Stimulated activated effector memory CD8-positive, alpha-beta T cell treated with anti-CD3 and anti-CD28 coated beads, Interleukin-12 subunit alpha, Interleukin-12 subunit beta, amount 100 ng/mL, for 72 hours (primary cell): ENCODE measurements around the gene PTPN4.
A peak's percentile ranks its signal among the peaks of the same experiment; 100 is the strongest.
"Not testable (repeated sequence)": the region's sequence is repeated elsewhere in the genome, so short reads cannot be mapped to it uniquely, and the experiment has no call there.

Source experiments
- ATAC-seq: fragments of 150-1000 bp; cut with Tn5 transposase; 2 replicates; pipeline ENCODE4 v1.10.0; 2021
- DNase-seq, 2 donors: peaks; one replicate each; pipeline ENCODE4 v3.0.0; 2021 to 2022; ENCODE audit warnings: low spot score in 2 of 2
- H3K27ac Mint-ChIP-seq: one replicate; pipeline ENCODE4 v1.8.0; 2022; ENCODE audit warnings: mild to moderate bottlenecking, mixed read lengths
- H3K36me3 Mint-ChIP-seq: one replicate; pipeline ENCODE4 v1.8.0; 2022; ENCODE audit warnings: mild to moderate bottlenecking, mixed read lengths
- H3K4me1 Mint-ChIP-seq: one replicate; pipeline ENCODE4 v1.8.0; 2022; ENCODE audit warnings: mixed read lengths
- H3K4me3 Mint-ChIP-seq: one replicate; pipeline ENCODE4 v1.8.0; 2022; ENCODE audit warnings: mild to moderate bottlenecking, mixed read lengths
- H3K9me3 Mint-ChIP-seq: one replicate; pipeline ENCODE4 v1.8.0; 2022; ENCODE audit warnings: mixed read lengths

The PTPN4 gene

DNA sequence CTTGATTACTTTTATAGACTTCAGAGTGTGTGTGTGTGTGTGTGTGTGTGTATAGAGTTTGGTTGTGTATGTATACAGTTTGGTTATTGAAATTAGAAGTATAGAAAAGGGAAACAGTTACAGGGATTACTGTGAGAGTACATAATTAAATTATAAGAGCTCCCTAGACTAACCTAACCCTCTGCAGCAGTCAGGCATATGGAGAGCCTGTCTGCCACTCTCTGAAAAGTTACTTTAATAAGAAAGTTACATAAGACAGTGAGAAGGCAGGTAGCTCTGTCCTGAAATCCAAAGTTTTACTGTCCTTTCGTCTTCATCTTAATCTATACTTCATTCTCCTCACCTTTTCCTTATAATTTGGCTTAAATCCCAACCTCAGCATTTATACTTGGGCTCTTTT is 181.7 kb downstream of the PTPN4 start:
- Mint-ChIP-seq H3K4me3 (no peak overlapping the region), H3K27ac (peak overlapping the region; percentile 56), H3K9me3 (no peaks in the 10 kb centered on the region), H3K4me1 (peaks cover 46% of the 10 kb centered on the region), H3K36me3 (peaks cover 59% of the 10 kb centered on the region)
- ATAC-seq (no peak), DNase-seq (no peak)

DNA sequence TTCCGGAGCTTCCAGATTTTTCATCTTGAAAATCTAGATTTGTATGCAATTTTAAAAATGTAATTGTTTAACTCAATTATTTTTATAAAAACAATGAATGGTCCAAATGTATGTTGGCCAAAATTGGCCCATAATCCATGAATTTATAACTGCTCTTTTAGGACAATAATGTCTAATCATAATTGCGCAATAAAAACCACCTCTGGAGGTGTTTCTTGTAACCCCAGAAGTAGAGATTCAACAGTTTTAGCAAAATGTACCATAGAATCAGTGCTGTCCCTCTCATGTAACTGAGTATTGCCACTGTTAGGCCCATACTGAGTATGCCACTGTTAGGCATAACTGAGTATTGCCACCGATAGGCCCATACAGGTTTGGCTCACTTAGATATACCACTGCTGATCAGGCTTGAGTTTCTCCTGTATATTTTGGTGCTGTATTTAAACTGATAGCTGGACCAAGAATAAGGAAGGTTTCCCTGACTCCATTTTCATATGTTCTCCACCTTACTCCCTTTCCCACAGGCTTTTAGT is 182.3 kb downstream of the PTPN4 start:
- ATAC-seq (peak; percentile 57), DNase-seq (no peak)
- Mint-ChIP-seq H3K36me3 (peaks cover 59% of the 10 kb centered on the region), H3K9me3 (no peaks in the 10 kb centered on the region), H3K27ac (peak overlapping the region; percentile 56), H3K4me1 (peaks cover 45% of the 10 kb centered on the region), H3K4me3 (peak overlapping the region; percentile 26)

DNA sequence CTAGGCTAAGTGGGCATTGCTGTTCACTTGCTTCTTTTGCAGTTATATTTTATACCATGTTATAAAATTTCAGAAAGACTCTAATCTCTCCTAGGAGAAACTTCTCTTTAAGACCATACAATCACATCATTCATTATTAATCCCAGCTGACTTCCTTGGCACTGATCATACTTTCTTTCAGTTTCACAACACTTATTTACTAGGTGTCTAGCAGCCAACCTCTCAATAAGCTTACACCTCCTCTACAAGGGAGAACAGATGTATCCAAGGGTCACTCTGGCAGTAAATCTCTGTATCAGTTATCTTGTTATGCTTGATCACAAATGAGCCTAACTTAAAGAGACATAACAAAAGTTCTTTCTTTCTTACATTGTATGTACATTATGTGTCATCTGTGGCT is 183.3 kb downstream of the PTPN4 start:
- peak; percentile 63 for ATAC-seq
- no peak for DNase-seq
- Mint-ChIP-seq H3K9me3 (no peaks in the 10 kb centered on the region), H3K27ac (peak overlapping the region; percentile 56), H3K4me1 (peaks cover 50% of the 10 kb centered on the region), H3K36me3 (peaks cover 59% of the 10 kb centered on the region), H3K4me3 (peak overlapping the region; percentile 26)

DNA sequence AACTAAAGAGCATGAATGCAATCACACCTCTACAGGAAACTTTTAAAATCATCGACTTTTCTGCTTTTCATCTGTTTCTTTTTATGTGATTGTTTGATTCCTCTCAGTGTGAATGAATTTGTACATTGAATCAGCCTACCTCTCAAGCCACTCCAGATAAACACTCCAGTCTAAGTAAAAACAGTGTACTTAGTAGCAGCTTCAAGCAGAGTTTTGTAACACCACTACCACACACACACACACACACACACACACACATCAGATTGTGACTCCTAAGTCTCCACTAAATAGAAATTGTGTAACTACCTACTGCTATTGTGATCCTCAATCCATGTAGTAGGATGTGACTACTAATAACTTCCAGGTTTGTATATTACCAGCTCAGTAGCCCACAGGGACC is 187.8 kb downstream of the PTPN4 start:
- H3K4me1 Mint-ChIP-seq, result peaks cover 55% of the 10 kb centered on the region
- no peak overlapping the region for H3K27ac Mint-ChIP-seq
- H3K9me3 Mint-ChIP-seq, result no peaks in the 10 kb centered on the region
- ATAC-seq (no peak), DNase-seq (no peak)
- H3K4me3 Mint-ChIP-seq, result no peak overlapping the region
- H3K36me3 Mint-ChIP-seq, result peaks cover 75% of the 10 kb centered on the region

DNA sequence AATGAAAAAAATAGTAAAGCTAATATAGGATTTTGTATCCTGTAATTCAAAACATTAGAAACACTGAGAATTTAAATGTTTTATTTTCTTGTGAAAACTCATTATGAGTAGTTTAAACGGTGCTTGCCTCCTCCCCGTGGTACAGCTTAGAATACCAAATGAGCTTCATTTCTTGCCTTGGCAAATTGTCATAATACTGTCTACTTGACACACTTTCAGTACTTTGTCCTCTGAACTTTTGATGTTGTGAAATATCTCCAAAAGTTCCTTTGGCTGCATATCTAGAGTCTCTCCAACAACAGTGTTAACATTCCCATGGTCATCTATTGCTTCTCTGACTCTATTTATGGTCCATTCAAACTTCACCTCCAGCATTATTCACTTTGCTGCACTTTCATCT is 191.2 kb downstream of the PTPN4 start:
- Mint-ChIP-seq H3K27ac (peak overlapping the region; percentile 23), H3K36me3 (peaks cover 93% of the 10 kb centered on the region), H3K4me1 (peaks cover 58% of the 10 kb centered on the region), H3K4me3 (no peak overlapping the region), H3K9me3 (no peaks in the 10 kb centered on the region)
- ATAC-seq, result no peak
- no peak for DNase-seq

DNA sequence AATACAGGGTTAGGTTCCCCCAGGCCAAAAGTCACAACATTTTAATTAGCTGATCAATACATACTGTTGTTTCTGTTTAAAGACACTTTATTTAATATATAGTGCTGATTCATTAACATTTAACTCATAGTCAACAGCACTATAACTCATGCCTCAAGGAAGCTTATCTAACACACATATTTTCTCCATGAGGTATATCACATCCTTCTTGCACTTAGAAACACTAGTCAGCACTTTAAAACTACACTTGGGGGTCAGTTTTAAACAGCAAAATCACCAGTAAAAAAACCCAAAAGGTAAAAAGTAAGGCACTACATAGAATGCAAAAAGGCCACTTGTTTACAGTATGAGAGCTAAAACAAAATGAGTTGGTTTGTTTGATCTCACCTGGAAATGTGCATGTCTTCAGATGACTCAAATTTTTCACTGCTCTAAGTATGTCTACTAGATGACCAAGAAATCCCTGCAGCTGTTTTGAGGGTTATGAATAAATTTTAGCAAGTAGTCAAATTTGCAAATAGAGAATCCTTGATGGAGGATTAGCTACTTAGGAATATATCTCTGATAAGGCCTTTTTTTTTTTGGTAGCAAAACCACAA is 199.0 kb downstream of the PTPN4 start:
- no peaks in the 10 kb centered on the region for H3K9me3 Mint-ChIP-seq
- H3K4me3 Mint-ChIP-seq, result no peak overlapping the region
- peak overlapping the region; percentile 45 for H3K27ac Mint-ChIP-seq
- peaks cover 32% of the 10 kb centered on the region for H3K4me1 Mint-ChIP-seq
- H3K36me3 Mint-ChIP-seq, result peaks cover 97% of the 10 kb centered on the region
- DNase-seq (no peak), ATAC-seq (peak; percentile 80)

DNA sequence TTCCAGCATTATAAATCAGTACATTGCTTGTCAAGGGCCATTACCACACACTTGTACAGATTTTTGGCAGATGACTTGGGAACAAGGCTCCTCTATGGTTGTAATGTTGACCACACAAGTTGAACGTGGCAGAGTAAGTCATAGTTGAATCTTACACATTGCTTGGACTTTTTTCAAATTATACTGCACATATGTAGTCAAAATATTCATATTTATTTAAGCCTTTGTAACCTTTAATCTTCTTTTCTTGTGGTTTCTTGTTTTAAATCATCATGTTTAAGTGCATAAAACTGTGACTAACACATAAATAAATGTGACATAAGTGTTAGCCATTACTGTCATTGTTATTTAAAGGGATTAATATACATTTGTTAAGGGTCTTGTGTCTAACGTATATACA is 201.1 kb downstream of the PTPN4 start:
- DNase-seq, result no peak
- ATAC-seq, result peak; percentile 88

DNA sequence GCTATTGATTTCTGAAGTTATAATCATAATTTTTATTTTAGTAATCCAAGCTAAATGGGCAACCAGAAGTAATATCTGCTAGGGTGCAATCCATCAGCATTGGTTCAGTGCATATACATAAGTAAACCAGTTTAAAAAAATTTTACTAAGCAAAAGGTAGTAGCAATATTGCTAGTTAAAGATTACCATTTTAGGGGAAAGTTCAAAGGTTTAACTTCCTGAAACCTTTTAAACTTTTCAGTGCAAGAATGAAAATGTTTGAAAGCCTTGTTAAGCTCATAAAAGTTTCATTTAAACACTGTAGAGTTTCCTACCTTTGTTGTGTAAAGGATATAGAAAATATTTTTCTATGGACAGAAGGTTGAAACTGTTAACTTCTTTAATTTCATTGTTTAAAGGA is 222.2 kb downstream of the PTPN4 start:
- Mint-ChIP-seq H3K4me3 (no peak overlapping the region), H3K4me1 (peaks cover 10% of the 10 kb centered on the region), H3K27ac (peak overlapping the region; percentile 6), H3K9me3 (peaks cover 3% of the 10 kb centered on the region), H3K36me3 (peaks cover 17% of the 10 kb centered on the region)
- ATAC-seq (no peak), DNase-seq (no peak)

More for the DNA sequence above, 201.1 kb downstream of the PTPN4 start:
- H3K27ac Mint-ChIP-seq, result no peak overlapping the region
- H3K4me3 Mint-ChIP-seq, result no peak overlapping the region
- peaks cover 27% of the 10 kb centered on the region for H3K4me1 Mint-ChIP-seq
- peaks cover 97% of the 10 kb centered on the region for H3K36me3 Mint-ChIP-seq
- no peaks in the 10 kb centered on the region for H3K9me3 Mint-ChIP-seq

DNA sequence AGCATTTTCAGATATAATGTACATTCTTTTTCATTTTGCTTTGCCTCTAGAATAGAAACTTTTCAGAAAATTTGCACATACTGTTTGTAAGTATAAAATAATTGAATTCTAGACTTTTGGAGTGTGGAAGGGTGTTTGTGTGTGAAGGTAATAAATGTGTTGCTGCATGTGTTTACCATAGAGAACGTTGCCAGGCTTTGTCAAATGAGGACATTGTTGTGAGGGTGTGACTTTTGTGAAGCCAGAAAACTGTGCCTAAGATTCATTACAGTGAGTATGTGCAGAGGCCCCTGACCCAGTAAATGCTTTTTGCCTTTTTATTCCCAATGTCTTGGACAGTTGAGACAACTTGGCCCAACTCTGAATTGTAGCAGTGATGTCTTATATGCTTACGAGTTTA is 222.8 kb downstream of the PTPN4 start:
- ATAC-seq (no peak), DNase-seq (no peak)
- Mint-ChIP-seq H3K27ac (peak overlapping the region; percentile 6), H3K4me1 (peaks cover 10% of the 10 kb centered on the region), H3K4me3 (no peak overlapping the region), H3K9me3 (peaks cover 3% of the 10 kb centered on the region), H3K36me3 (peaks cover 11% of the 10 kb centered on the region)

DNA sequence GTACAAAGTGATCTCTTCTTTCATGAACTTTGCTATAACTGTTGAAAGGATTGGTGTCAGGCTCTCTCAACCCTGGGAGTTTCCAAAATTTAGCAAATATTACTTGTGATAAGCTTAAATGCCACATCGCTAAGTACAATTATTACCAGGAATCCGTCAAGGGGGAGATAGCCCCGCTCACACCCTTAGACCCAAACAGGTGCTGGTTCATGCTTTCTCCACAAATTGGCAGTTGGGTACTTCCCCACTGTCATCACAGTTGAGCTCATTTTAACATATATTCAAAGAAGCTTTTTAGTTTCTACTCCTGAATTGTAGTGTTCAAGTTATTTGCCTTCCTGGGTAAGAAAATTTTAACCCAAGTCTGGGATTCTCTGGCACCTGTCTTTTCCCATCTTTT is 223.4 kb downstream of the PTPN4 start:
- Mint-ChIP-seq H3K9me3 (peaks cover 3% of the 10 kb centered on the region), H3K4me3 (no peak overlapping the region), H3K27ac (no peak overlapping the region), H3K4me1 (peaks cover 10% of the 10 kb centered on the region), H3K36me3 (peaks cover 8% of the 10 kb centered on the region)
- ATAC-seq (no peak), DNase-seq (no peak)

DNA sequence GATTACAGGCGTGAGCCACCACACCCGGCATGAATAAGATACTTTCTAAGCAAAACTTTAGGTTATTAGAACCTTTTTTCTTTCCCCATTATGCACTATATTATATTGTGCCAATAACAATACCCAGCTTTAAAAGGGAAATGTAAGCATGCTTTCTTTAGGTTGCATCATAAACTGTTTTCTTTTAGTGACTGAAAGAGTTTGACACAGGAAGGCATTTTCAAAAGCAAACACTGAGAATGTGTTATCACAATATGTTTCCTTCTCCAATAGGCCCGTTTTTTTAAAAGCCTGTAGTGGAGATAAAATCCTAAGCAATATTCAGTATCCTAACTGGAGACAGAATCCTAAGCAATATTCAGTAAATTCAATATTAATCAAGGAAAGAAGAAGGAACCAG is 236.4 kb downstream of the PTPN4 start:
- ATAC-seq, result no peak
- H3K4me3 Mint-ChIP-seq, result no peak overlapping the region
- H3K36me3 Mint-ChIP-seq, result no peaks in the 10 kb centered on the region
- no peak overlapping the region for H3K27ac Mint-ChIP-seq
- H3K4me1 Mint-ChIP-seq, result no peaks in the 10 kb centered on the region
- no peaks in the 10 kb centered on the region for H3K9me3 Mint-ChIP-seq
- no peak for DNase-seq

DNA sequence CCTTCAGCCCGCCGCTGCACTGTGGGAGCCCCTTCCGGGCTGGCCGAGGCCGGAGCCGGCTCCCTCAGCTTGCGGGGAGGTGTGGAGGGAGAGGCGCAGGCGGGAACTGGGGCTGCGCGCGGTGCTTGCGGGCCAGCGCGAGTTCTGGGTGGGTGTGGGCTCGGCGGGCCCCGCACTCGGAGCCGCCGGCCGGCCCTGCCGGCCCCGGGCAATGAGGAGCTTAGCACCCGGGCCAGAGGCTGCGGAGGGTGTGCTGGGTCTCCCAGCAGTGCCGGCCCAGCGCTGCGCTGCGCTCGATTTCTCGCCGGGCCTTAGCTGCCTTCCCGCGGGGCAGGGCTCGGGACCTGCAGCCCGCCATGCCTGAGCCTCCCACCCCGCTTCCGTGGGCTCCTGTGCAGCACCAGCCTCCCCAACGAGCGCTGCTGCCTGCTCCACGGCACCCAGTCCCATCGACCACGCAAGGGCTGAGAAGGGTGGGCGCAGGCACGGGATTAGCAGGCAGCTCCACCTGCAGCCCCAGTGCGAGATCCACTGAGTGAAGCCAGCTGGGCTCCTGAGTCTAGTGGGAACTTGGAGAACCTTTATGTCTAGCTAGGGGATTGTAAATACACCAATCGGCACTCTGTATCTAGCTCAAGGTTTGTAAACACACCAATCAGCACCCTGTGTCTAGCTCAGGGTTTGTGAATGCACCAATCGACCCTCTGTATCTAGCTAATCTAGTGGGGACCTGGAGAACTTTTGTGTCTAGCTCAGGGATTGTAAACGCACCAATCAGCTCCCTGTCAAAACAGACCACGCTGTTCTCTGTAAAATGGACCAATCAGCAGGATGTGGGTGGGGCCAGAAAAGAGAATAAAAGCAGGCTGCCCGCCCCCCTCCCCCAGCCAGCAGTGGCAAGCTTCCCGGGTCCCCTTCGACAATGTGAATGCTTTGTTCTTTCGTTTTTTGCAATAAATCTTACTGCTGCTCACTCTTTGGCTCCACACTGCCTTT is 237.5 kb downstream of the PTPN4 start:
- not testable (repeated sequence) for H3K4me3 Mint-ChIP-seq, H3K4me1 Mint-ChIP-seq, DNase-seq, ATAC-seq, H3K27ac Mint-ChIP-seq, H3K9me3 Mint-ChIP-seq, H3K36me3 Mint-ChIP-seq

DNA sequence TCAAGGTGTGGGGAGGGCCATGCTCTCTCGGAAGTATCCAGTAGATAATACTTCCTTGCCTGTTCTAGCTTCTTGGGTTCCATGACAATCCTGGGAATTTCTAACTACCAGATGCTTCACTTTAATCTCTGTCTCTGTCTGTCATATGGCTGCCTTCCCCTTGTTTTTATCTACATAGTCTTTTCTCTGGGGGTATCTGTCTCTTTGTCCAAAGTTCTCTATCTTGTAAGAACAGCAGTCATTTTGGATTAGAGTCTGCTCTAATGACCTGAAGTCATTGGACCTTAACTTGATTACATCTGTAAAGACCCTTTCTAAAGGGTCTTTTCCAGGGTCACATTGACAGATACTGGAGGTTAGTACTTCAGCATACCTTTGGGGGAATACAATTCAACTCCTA is 241.7 kb downstream of the PTPN4 start:
- H3K4me1 Mint-ChIP-seq, result no peaks in the 10 kb centered on the region
- DNase-seq (no peak), ATAC-seq (no peak)
- H3K27ac Mint-ChIP-seq, result no peak overlapping the region
- no peaks in the 10 kb centered on the region for H3K36me3 Mint-ChIP-seq
- no peaks in the 10 kb centered on the region for H3K9me3 Mint-ChIP-seq
- no peak overlapping the region for H3K4me3 Mint-ChIP-seq

DNA sequence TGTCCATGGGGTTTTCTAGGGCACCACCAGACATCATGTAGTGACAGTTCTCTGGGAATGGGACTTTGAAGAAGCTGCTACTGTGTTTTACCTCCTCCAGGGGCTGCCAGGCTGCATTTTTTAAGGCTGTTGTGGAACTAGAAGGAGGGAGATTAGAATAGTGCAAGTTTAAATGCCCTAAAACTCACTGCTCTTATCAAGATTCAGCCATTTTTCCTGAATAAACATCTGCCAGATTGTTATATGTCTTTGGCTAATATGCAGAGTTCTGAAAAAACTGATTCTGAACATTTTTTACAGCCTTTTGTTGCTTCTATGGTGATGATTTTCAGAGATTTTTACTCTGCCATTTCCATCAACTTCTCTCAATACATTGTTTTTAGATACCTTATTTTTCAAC is 244.5 kb downstream of the PTPN4 start:
- no peak for DNase-seq
- no peaks in the 10 kb centered on the region for H3K36me3 Mint-ChIP-seq
- H3K4me1 Mint-ChIP-seq, result no peaks in the 10 kb centered on the region
- no peak overlapping the region for H3K4me3 Mint-ChIP-seq
- no peaks in the 10 kb centered on the region for H3K9me3 Mint-ChIP-seq
- no peak for ATAC-seq
- H3K27ac Mint-ChIP-seq, result no peak overlapping the region

DNA sequence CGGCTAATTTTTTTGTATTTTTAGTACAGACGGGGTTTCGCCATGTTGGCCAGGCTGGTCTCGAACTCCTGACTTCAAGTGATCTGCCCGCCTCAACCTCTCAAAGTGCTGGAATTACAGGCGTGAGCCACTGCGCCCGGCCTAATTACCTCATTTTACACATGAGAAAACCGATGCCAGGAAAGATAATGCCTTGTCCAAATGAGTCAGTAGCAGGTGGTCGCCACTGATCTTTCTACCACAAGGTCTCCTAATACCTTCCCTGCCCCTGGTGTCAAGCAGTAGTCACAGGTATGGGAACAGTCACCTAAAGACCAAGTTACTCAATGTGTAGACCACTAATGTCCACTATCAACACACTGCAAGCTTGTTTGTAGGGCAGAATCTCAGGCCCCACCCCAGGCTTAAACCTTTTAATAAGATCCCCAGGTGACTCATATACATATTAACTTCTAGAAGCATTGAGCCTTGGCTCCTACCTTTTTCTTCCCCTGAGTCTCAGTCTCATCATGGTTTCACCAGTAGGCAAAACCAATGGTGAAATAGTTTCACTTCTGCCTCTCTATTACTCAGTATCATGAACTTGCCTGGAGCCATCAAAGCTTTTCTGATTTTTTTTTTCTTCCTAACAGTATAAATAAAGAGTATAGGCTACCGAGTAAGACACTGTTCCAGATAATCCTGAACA is 246.3 kb downstream of the PTPN4 start:
- no peak overlapping the region for H3K27ac Mint-ChIP-seq
- peak; percentile 53 for ATAC-seq
- no peaks in the 10 kb centered on the region for H3K4me1 Mint-ChIP-seq

More for the DNA sequence above, 246.3 kb downstream of the PTPN4 start:
- H3K9me3 Mint-ChIP-seq, result no peaks in the 10 kb centered on the region
- DNase-seq, result no peak
- no peak overlapping the region for H3K4me3 Mint-ChIP-seq
- no peaks in the 10 kb centered on the region for H3K36me3 Mint-ChIP-seq
